KOPT-K1 (cell line): ENCODE measurements around the gene POTEJ.
"Not testable (repeated sequence)": the region's sequence is repeated elsewhere in the genome, so short reads cannot be mapped to it uniquely, and the experiment has no call there.

Experiments
- H3K27ac ChIP-seq: fragments of 200-600 bp; sonication (generic); 2 replicates; pipeline ENCODE4 v1.5.1; 2016; ENCODE audit warnings: antibody characterized with exemption, mild to moderate bottlenecking, low read depth, low read length; ENCODE audit not compliant: poor library complexity, severe bottlenecking
- H3K36me3 ChIP-seq: fragments of 200-600 bp; sonication (generic); 2 replicates; pipeline ENCODE4 v1.5.1; 2017; ENCODE audit warnings: antibody characterized with exemption, mild to moderate bottlenecking, low read length, moderate library complexity; ENCODE audit not compliant: insufficient read depth
- H3K9me3 ChIP-seq: fragments of 200-600 bp; sonication (generic); 2 replicates; pipeline ENCODE4 v1.5.1; 2017; ENCODE audit warnings: antibody characterized with exemption, low read length, mild to moderate bottlenecking; ENCODE audit not compliant: insufficient read depth, poor library complexity, severe bottlenecking

POTEJ gene

GRCh38 chr2:130611140-130611539 is at the start of gene POTEJ:
Gene POTEJ, plus strand, starts transcription at chr2:130611440. Its CDS starts 93 bp downstream, at chr2:130611533.
- H3K27ac ChIP-seq, H3K36me3 ChIP-seq, H3K9me3 ChIP-seq: not testable (repeated sequence)

- not testable (repeated sequence) for H3K36me3 ChIP-seq, H3K27ac ChIP-seq, H3K9me3 ChIP-seq
These were observed 45.1 kb upstream of the POTEJ start for GRCh38 chr2:130566165-130566564.

GRCh38 chr2:130571929-130572328 is 39.3 kb upstream of the POTEJ start:
- H3K27ac ChIP-seq, H3K36me3 ChIP-seq, H3K9me3 ChIP-seq: not testable (repeated sequence)

GRCh38 chr2:130574230-130574629 is 37.0 kb upstream of the POTEJ start:
- H3K27ac ChIP-seq, H3K36me3 ChIP-seq, H3K9me3 ChIP-seq: not testable (repeated sequence)

- not testable (repeated sequence) for H3K36me3 ChIP-seq, H3K27ac ChIP-seq, H3K9me3 ChIP-seq
These were observed 34.9 kb upstream of the POTEJ start for GRCh38 chr2:130576209-130576784.

- not testable (repeated sequence) for H3K36me3 ChIP-seq, H3K27ac ChIP-seq, H3K9me3 ChIP-seq
These were observed 33.7 kb upstream of the POTEJ start for GRCh38 chr2:130577559-130577958.

GRCh38 chr2:130579121-130579520 is 32.1 kb upstream of the POTEJ start:
- not testable (repeated sequence) for H3K36me3 ChIP-seq, H3K27ac ChIP-seq, H3K9me3 ChIP-seq

- H3K36me3 ChIP-seq, H3K27ac ChIP-seq, H3K9me3 ChIP-seq: not testable (repeated sequence)
These were observed 29.7 kb upstream of the POTEJ start for GRCh38 chr2:130581491-130581890.

GRCh38 chr2:130582970-130583369 is 28.3 kb upstream of the POTEJ start:
- not testable (repeated sequence) for H3K27ac ChIP-seq, H3K36me3 ChIP-seq, H3K9me3 ChIP-seq

- not testable (repeated sequence) for H3K27ac ChIP-seq, H3K9me3 ChIP-seq, H3K36me3 ChIP-seq
These were observed 27.7 kb upstream of the POTEJ start for GRCh38 chr2:130583582-130583981.

- H3K9me3 ChIP-seq, H3K27ac ChIP-seq, H3K36me3 ChIP-seq: not testable (repeated sequence)
These were observed 26.5 kb upstream of the POTEJ start for GRCh38 chr2:130584726-130585125.

GRCh38 chr2:130588688-130589458 is 22.4 kb upstream of the POTEJ start:
- H3K36me3 ChIP-seq, H3K9me3 ChIP-seq, H3K27ac ChIP-seq: not testable (repeated sequence)

GRCh38 chr2:130590170-130590841 is 20.9 kb upstream of the POTEJ start:
- H3K27ac ChIP-seq, H3K36me3 ChIP-seq, H3K9me3 ChIP-seq: not testable (repeated sequence)

GRCh38 chr2:130590842-130591359 is 20.3 kb upstream of the POTEJ start:
- H3K9me3 ChIP-seq, H3K27ac ChIP-seq, H3K36me3 ChIP-seq: not testable (repeated sequence)

- not testable (repeated sequence) for H3K36me3 ChIP-seq, H3K9me3 ChIP-seq
These were observed 18.3 kb upstream of the POTEJ start for GRCh38 chr2:130592791-130593414.

More at GRCh38 chr2:130592791-130593414, 18.3 kb upstream of the POTEJ start:
- H3K27ac ChIP-seq = not testable (repeated sequence)
